HUES64 (cell line): Measurements from ENCODE around the gene CEP85L.

ENCODE experiments used
- H3K27ac ChIP-seq: 2 replicates; pipeline ENCODE4 v1.7.0; 2013; ENCODE audit warnings: low read depth, low read length, inconsistent platforms
- H3K27me3 ChIP-seq: 2 replicates; pipeline ENCODE4 v1.6.1; 2013; ENCODE audit warnings: mild to moderate bottlenecking, low read length; ENCODE audit not compliant: insufficient read depth
- H3K36me3 ChIP-seq: 2 replicates; pipeline ENCODE4 v1.6.1; 2013; ENCODE audit warnings: mild to moderate bottlenecking, low read length; ENCODE audit not compliant: insufficient read depth
- H3K4me1 ChIP-seq: 2 replicates; pipeline ENCODE4 v1.6.1; 2013; ENCODE audit warnings: mild to moderate bottlenecking, low read length, moderate library complexity; ENCODE audit not compliant: insufficient read depth
- H3K4me3 ChIP-seq: 2 replicates; pipeline ENCODE4 v1.5.1; 2013; ENCODE audit warnings: mild to moderate bottlenecking, low read length, moderate library complexity
- H3K9ac ChIP-seq: 2 replicates; pipeline ENCODE4 v1.6.1; 2013; ENCODE audit warnings: mild to moderate bottlenecking, low read depth, low read length
- H3K9me3 ChIP-seq: 2 replicates; pipeline ENCODE4 v1.6.1; 2013; ENCODE audit warnings: low read depth, low read length; ENCODE audit not compliant: insufficient read depth
- WGBS: fragments of 150-250, 120-280 bp; methylation state at CpG from one replicate; pipeline ENCODE4 v1.1.7; 2013; ENCODE audit warnings: missing lambda C conversion rate; 5-methylcytosine and 5-hydroxymethylcytosine counted together

Gene CEP85L

DNA sequence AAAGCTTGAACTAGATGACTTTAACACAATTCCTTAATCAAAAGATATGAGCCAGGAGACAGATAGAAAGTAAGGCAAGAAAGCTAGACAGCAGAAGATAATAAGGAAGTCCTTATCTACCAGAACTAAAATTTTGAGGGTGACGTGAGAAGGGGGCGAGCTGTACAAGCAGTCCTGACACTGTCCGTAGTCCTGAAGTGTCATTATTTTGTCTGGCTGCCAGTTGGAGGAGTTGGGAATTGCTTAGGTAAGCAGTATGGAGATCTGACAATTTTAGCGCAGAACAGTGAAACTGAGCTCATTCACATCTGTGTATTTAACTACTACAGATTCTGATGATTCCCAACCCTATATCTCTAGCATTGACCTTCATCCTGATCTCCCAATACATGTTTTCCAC, 25.8 kb upstream of the CEP85L start:
- Histone ChIP-seq H3K36me3 (no peaks in the 10 kb centered on the region), H3K4me3 (no peak overlapping the region), H3K27ac (no peak overlapping the region), H3K4me1 (no peaks in the 10 kb centered on the region), H3K9me3 (no peaks in the 10 kb centered on the region), H3K9ac (no peak overlapping the region), H3K27me3 (no peaks in the 10 kb centered on the region)
- WGBS, result 88% methylated on average over 4 of the region's 4 CpGs

DNA sequence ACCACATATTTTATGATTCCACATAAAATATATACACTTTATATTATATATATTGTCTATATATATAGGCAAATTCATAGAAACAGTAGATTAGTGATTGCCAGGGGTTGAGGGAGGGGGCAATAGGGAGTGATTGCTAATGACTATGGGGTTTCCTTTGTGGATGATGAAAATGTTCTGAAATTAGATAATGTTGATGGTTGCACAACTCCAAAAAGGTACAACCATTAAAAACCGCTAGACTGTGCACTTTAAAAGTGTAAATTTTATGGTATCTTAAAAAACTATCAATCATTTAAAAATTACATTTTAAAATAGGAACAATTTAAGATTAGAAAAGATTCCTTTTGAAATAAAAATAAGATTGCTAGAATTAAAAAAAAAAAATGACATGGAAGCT, 23.8 kb upstream of the CEP85L start:
- H3K27me3 ChIP-seq, result no peaks in the 10 kb centered on the region
- no peaks in the 10 kb centered on the region for H3K36me3 ChIP-seq
- H3K27ac ChIP-seq, result no peak overlapping the region
- H3K9me3 ChIP-seq, result no peaks in the 10 kb centered on the region
- no peaks in the 10 kb centered on the region for H3K4me1 ChIP-seq
- H3K9ac ChIP-seq, result no peak overlapping the region
- H3K4me3 ChIP-seq, result no peak overlapping the region
- WGBS, result no CpG with 5 or more reads among the region's 1 CpG

DNA sequence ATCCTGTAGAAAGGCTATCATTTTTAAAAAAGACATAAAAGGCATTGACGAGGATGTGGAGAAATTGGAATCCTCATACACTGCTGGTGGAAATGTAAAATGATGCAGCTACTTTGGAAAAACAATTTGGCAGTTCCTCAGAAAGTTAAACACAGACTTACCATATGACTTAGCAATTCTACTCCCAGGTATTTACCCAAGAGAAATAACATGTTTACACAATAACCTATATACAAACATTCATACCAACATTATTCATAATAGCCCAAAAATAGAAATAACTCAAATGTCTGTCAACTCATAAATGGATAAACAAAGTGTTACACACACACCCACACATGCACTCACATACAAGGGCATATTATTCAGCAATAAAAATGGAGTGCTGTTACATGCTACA, 23.4 kb upstream of the CEP85L start:
- 100% methylated on average over 1 of the region's 1 CpG for WGBS
- H3K27me3 ChIP-seq, result no peaks in the 10 kb centered on the region
- no peak overlapping the region for H3K27ac ChIP-seq
- H3K9ac ChIP-seq, result no peak overlapping the region
- H3K36me3 ChIP-seq, result no peaks in the 10 kb centered on the region
- H3K4me3 ChIP-seq, result no peak overlapping the region
- no peaks in the 10 kb centered on the region for H3K9me3 ChIP-seq
- no peaks in the 10 kb centered on the region for H3K4me1 ChIP-seq

DNA sequence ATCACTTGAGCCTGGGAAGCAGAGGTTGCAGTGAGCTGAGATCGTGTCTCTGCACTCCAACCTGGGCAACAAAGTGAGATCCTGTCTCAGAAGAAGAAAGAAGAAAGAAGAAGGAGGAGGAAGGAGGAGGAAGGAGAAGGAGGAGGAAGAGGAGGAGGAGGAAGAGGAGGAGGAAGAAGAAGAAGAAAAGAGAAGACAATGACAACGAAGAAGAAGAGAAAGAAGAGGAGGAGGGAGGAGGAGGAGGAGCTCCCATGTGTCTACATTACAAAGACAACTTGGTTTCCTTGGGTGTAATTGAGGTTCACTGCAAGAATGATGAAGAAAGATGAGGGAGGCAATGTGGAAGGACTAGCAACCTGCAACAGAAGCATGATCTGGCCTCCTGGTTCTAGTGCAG, 21.3 kb upstream of the CEP85L start:
- WGBS, result 89% methylated on average over 2 of the region's 2 CpGs
- Histone ChIP-seq H3K4me1 (no peaks in the 10 kb centered on the region), H3K27ac (no peak overlapping the region), H3K27me3 (no peaks in the 10 kb centered on the region), H3K4me3 (no peak overlapping the region), H3K9ac (no peak overlapping the region), H3K9me3 (no peaks in the 10 kb centered on the region), H3K36me3 (no peaks in the 10 kb centered on the region)

DNA sequence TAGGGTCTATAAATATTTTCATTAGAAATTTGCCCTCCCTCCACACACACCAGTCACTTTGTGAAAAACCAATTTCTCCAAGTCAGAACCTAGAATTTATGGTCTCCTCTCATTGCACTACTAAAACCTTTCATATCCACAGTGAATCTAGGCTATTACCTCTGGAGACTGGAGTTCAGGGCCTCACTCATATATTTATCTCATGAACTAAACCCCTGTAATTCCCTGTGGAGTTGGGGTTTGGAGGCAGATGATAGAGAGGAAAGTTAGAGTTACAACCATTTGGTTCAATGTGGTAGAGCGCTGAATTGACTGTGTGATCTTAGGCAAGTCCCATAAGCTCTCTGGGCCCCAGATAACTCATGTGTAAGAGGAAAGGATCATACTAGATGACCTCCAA, 18.2 kb upstream of the CEP85L start:
- Histone ChIP-seq H3K4me1 (no peaks in the 10 kb centered on the region), H3K27ac (no peak overlapping the region)

DNA sequence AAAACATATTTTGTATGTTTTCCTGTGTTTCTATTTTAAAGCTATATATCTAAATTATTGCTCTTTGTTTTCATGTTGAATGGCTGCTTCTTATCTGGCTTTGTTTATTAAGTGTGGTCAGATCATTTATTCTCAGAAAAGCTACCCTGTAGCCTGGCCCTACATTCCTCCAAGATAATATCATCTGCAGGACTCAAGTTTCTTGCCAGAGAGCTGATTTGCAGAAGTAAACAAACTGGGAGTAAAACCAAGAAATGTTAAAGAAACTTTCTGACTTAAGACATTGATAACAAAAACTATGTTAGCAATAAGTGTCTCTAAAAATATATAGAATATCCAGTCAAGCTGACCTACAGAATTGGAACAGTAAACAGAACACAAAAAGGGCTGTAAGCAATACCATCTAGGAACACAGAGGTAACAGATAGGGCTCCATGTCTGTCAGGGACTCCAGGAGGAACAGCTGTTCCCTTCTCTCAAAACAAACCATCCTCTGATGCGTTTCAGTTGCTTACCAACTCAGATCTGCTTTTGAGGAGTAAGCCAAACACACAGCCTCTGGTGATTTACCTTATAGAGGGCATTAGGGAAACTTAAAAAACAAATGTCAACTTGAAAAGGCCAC, 17.5 kb upstream of the CEP85L start:
- WGBS, result 81% methylated on average over 1 of the region's 1 CpG

More for the DNA sequence above, 18.2 kb upstream of the CEP85L start:
- H3K9ac ChIP-seq, result no peak overlapping the region
- H3K4me3 ChIP-seq, result no peak overlapping the region
- no peaks in the 10 kb centered on the region for H3K27me3 ChIP-seq
- WGBS, result 100% methylated on average over 1 of the region's 1 CpG
- H3K36me3 ChIP-seq, result no peaks in the 10 kb centered on the region
- no peaks in the 10 kb centered on the region for H3K9me3 ChIP-seq

DNA sequence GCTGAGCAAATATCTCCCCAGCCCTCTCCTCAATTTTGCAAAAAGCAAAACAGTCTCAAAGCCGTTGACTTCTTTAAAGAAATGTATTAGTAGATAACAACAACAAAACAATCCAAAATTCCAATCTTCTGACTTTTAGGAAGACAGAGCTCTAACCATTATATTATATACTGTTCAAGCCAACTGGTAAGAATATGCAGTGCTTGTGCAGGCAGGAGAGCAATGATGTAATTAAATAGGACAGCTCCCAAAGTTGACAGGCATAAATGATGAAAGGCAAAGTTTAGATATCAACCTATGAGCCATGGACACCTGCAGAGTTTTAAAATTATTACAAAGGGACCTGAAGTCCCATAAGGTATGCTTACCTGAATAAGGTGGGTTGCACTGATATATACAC, 16.6 kb upstream of the CEP85L start:
- 100% methylated on average over 1 of the region's 1 CpG for WGBS
- H3K36me3 ChIP-seq, result no peaks in the 10 kb centered on the region
- no peaks in the 10 kb centered on the region for H3K9me3 ChIP-seq
- no peak overlapping the region for H3K27ac ChIP-seq
- no peaks in the 10 kb centered on the region for H3K27me3 ChIP-seq
- no peaks in the 10 kb centered on the region for H3K4me1 ChIP-seq
- no peak overlapping the region for H3K9ac ChIP-seq
- H3K4me3 ChIP-seq, result no peak overlapping the region

More for the DNA sequence above, 17.5 kb upstream of the CEP85L start:
- Histone ChIP-seq H3K27ac (no peak overlapping the region), H3K27me3 (no peaks in the 10 kb centered on the region), H3K9me3 (no peaks in the 10 kb centered on the region), H3K9ac (no peak overlapping the region), H3K4me1 (no peaks in the 10 kb centered on the region), H3K4me3 (no peak overlapping the region), H3K36me3 (no peaks in the 10 kb centered on the region)

DNA sequence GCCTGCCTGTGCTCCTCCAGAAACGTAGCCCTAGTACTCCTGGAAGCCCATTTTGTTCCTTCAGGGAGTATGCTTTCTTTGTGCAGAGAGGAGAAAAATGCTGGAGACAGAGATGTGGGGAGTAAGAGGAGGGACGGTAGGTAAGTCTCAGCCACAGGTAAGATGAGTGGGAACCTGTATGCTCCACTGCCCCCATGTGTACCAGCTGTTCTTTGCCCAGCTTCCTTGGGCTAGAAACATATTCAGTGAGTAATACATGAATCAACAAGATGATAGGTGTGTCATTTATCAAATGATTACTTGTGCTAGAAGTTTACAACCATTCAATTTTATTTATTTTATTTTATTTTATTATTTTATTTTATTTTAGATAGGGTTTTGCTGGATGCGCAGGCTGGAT, 13.6 kb upstream of the CEP85L start:
- Histone ChIP-seq H3K27me3 (no peaks in the 10 kb centered on the region), H3K9me3 (no peaks in the 10 kb centered on the region), H3K36me3 (no peaks in the 10 kb centered on the region), H3K4me1 (no peaks in the 10 kb centered on the region), H3K27ac (no peak overlapping the region), H3K9ac (no peak overlapping the region), H3K4me3 (no peak overlapping the region)
- 81% methylated on average over 3 of the region's 3 CpGs for WGBS

DNA sequence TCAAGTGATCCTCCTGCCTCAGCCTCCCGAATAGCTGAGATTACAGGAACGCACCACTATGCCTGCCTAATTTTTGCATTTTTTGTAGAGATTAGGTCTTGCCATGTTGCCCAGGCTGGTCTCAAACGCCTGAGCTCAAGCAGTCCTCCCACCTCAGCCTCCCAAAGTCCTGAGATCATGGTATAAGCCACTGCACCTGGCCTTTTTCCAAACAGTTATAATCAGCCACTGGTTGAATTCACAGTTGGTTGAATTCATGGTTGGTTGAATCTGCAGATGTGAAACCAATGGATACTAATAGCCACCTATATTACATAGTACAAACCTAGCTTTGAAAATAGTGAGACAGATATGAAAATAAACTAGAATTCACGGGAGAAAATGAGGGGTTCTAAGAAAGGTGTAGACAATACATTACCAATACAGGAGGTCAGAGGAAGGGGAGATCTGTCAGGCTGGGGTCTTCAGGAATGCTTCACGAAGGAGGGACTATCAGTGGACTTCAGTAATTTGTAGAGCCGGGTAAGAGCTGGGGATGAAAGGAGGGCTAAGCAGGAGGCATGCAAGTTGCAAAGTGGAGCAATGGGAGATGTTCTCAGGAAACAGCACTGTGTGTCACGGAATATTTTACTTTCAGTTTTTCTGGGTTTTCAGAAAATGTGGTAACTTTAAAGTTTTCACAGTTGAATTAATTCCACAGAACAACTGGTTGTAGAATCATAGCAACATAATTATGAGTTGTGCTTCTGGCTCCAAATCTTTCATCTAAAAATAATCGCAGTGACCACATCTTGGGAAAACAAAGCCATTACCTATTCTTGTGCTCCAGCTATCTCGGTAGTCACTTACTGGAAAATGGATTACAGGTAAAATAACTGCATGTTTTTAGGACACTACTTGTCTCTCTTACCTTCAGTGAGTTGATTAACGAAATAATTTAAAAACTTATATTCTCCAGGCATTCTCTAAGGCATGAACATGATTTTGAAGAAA, 12.9 kb upstream of the CEP85L start:
- H3K4me3 ChIP-seq, result no peak overlapping the region
- 93% methylated on average over 10 of the region's 10 CpGs for WGBS
- no peaks in the 10 kb centered on the region for H3K9me3 ChIP-seq
- no peak overlapping the region for H3K27ac ChIP-seq
- H3K4me1 ChIP-seq, result no peaks in the 10 kb centered on the region
- no peaks in the 10 kb centered on the region for H3K36me3 ChIP-seq
- no peak overlapping the region for H3K9ac ChIP-seq
- H3K27me3 ChIP-seq, result no peaks in the 10 kb centered on the region

DNA sequence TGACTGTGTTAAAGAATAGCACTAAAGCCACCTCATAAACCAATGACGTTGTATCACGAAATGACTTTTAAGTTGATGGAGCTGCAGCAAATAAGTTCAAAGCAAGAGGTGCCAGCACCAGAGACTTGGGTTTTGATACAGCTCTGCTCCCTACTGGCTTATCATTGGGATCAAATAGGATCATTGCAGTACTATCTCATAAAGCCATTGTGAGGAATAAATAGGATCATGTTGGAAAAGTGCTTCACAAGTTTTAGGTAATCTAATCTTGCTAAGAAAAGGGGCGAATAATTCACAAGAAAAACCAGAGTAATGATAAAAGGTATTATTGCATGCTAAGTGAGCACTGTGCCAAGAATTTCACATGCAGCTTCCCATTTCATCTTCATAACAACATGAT, 10.4 kb upstream of the CEP85L start:
- H3K36me3 ChIP-seq, result no peaks in the 10 kb centered on the region
- no peak overlapping the region for H3K27ac ChIP-seq
- H3K4me3 ChIP-seq, result no peak overlapping the region
- no peaks in the 10 kb centered on the region for H3K4me1 ChIP-seq
- WGBS, result 95% methylated on average over 3 of the region's 3 CpGs
- H3K9ac ChIP-seq, result no peak overlapping the region
- H3K9me3 ChIP-seq, result no peaks in the 10 kb centered on the region
- no peaks in the 10 kb centered on the region for H3K27me3 ChIP-seq

DNA sequence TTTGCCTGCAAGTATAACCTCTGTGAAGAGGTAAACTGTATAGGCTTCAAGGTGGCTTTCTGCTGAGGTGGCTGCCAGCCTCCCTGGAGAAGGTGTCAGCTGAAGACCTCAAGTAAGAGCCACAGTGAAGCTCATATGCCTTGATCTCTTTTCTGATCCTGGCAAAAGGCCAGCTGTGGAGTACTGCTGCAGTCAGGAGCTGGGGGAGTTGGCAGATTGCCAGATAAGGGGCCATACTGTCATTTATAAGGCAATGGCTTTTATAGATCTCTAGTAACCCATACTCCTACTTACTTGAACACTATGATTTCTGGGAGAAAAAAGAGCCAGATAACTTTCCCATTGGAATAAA, 8.8 kb upstream of the CEP85L start:
- no peaks in the 10 kb centered on the region for H3K27me3 ChIP-seq
- H3K27ac ChIP-seq, result no peak overlapping the region
- H3K9ac ChIP-seq, result no peak overlapping the region
- H3K4me1 ChIP-seq, result no peaks in the 10 kb centered on the region
- H3K9me3 ChIP-seq, result no peaks in the 10 kb centered on the region
- no peak overlapping the region for H3K4me3 ChIP-seq
- no peaks in the 10 kb centered on the region for H3K36me3 ChIP-seq
